ENCODE data around the gene ZFR.

Gene ZFR

GRCh38 chr5:32394981-32395380 is 49.6 kb downstream of the ZFR start:
- Histone ChIP-seq H3K79me2 (ENCODE audit: insufficient read depth, low read length) (no peaks in the 10 kb centered on the region), H3K36me3 (ENCODE audit: insufficient read depth, low read length) (peaks cover 93% of the 10 kb centered on the region), H3K27ac (ENCODE audit: low read length) (no peak overlapping the region), H2AFZ (ENCODE audit: low read depth, low read length) (no peak overlapping the region), H4K20me1 (ENCODE audit: insufficient read depth, low read length) (no peaks in the 10 kb centered on the region), H3K9ac (ENCODE audit: low read depth, low read length) (no peak overlapping the region), H3K4me2 (ENCODE audit: insufficient read depth, low read length) (no peak overlapping the region), H3K4me3 (ENCODE audit: low read depth in 1 of 2, low read length in 2 of 2) (no peak overlapping the region), H3K9me3 (ENCODE audit: insufficient read depth, low read length, severe bottlenecking) (no peaks in the 10 kb centered on the region), H3K4me1 (ENCODE audit: insufficient read depth, low read length) (no peaks in the 10 kb centered on the region), H3K27me3 (ENCODE audit: insufficient read depth, low read length, poor library complexity) (no peaks in the 10 kb centered on the region)
- no peak for ATAC-seq (ENCODE audit: insufficient read depth, low read depth)
- no peak for DNase-seq
- no peak for TF ChIP-seq CTCF (IDR thresholded peaks at IDR 0.05; ENCODE audit: borderline replicate concordance, extremely low read depth, low read length, poor library complexity, severe bottlenecking)
- no peak for TF ChIP-seq EZH2 (IDR thresholded peaks at IDR 0.05; ENCODE audit: borderline replicate concordance, low read depth, low read length, severe bottlenecking)

GRCh38 chr5:32392039-32392438 is 52.5 kb downstream of the ZFR start:
- Histone ChIP-seq H3K27ac (ENCODE audit: low read length) (no peak overlapping the region), H3K4me2 (ENCODE audit: insufficient read depth, low read length) (no peak overlapping the region), H3K4me1 (ENCODE audit: insufficient read depth, low read length) (no peaks in the 10 kb centered on the region), H3K27me3 (ENCODE audit: insufficient read depth, low read length, poor library complexity) (no peaks in the 10 kb centered on the region), H3K36me3 (ENCODE audit: insufficient read depth, low read length) (peaks cover 95% of the 10 kb centered on the region), H3K4me3 (ENCODE audit: low read depth in 1 of 2, low read length in 2 of 2) (no peak overlapping the region), H3K79me2 (ENCODE audit: insufficient read depth, low read length) (no peaks in the 10 kb centered on the region), H3K9me3 (ENCODE audit: insufficient read depth, low read length, severe bottlenecking) (no peaks in the 10 kb centered on the region), H4K20me1 (ENCODE audit: insufficient read depth, low read length) (no peaks in the 10 kb centered on the region), H2AFZ (ENCODE audit: low read depth, low read length) (no peak overlapping the region), H3K9ac (ENCODE audit: low read depth, low read length) (no peak overlapping the region)
- no peak for TF ChIP-seq CTCF (IDR thresholded peaks at IDR 0.05; ENCODE audit: borderline replicate concordance, extremely low read depth, low read length, poor library complexity, severe bottlenecking)
- no peak for TF ChIP-seq EZH2 (IDR thresholded peaks at IDR 0.05; ENCODE audit: borderline replicate concordance, low read depth, low read length, severe bottlenecking)
- DNase-seq (no peak), ATAC-seq (ENCODE audit: insufficient read depth, low read depth) (no peak)

- TF ChIP-seq EZH2 (IDR thresholded peaks at IDR 0.05; ENCODE audit: borderline replicate concordance, low read depth, low read length, severe bottlenecking) = no peak
- no peak for TF ChIP-seq CTCF (IDR thresholded peaks at IDR 0.05; ENCODE audit: borderline replicate concordance, extremely low read depth, low read length, poor library complexity, severe bottlenecking)
- no peaks in the 10 kb centered on the region for H4K20me1 ChIP-seq (ENCODE audit: insufficient read depth, low read length)
Observed at GRCh38 chr5:32390819-32391591, 53.5 kb downstream of the ZFR start.

More at GRCh38 chr5:32390819-32391591, 53.5 kb downstream of the ZFR start:
- ATAC-seq (ENCODE audit: insufficient read depth, low read depth) = no peak; the same call in 2 of the 3 replicates
- no peak overlapping the region for H3K27ac ChIP-seq (ENCODE audit: low read length)
- no peak for DNase-seq
- no peaks in the 10 kb centered on the region for H3K79me2 ChIP-seq (ENCODE audit: insufficient read depth, low read length)
- no peak overlapping the region for H3K4me3 ChIP-seq (ENCODE audit: low read depth in 1 of 2, low read length in 2 of 2)
- no peak overlapping the region for H2AFZ ChIP-seq (ENCODE audit: low read depth, low read length)
- H3K4me1 ChIP-seq (ENCODE audit: insufficient read depth, low read length) = no peaks in the 10 kb centered on the region
- H3K36me3 ChIP-seq (ENCODE audit: insufficient read depth, low read length) = peaks cover 94% of the 10 kb centered on the region
- H3K9me3 ChIP-seq (ENCODE audit: insufficient read depth, low read length, severe bottlenecking) = no peaks in the 10 kb centered on the region
- no peaks in the 10 kb centered on the region for H3K27me3 ChIP-seq (ENCODE audit: insufficient read depth, low read length, poor library complexity)
- H3K4me2 ChIP-seq (ENCODE audit: insufficient read depth, low read length) = no peak overlapping the region
- no peak overlapping the region for H3K9ac ChIP-seq (ENCODE audit: low read depth, low read length)
